ENCODE data around the gene XAF1.
"Not testable (repeated sequence)": the region's sequence is repeated elsewhere in the genome, so short reads cannot be mapped to it uniquely, and the experiment has no call there.

Gene XAF1

GRCh38 chr17:6812295-6812694 is 56.4 kb downstream of the XAF1 start:
- DNase-seq, result no peak

- DNase-seq, result no peak
Observed at GRCh38 chr17:6815775-6816174, 59.9 kb downstream of the XAF1 start.

GRCh38 chr17:6816368-6816767 is 60.5 kb downstream of the XAF1 start:
- not testable (repeated sequence) for DNase-seq

GRCh38 chr17:6818938-6819337 is 63.1 kb downstream of the XAF1 start:
- no peak for DNase-seq

- no peak for DNase-seq
Observed at GRCh38 chr17:6823011-6823442, 67.2 kb downstream of the XAF1 start.
